Stimulated activated CD4-positive, alpha-beta T cell treated with anti-CD3 and anti-CD28 coated beads, Interleukin-4, amount 100 ng/mL, for 48 hours (primary cell): ENCODE results near the gene RPL22.
"Not testable (repeated sequence)": the region's sequence is repeated elsewhere in the genome, so short reads cannot be mapped to it uniquely, and the experiment has no call there.

ENCODE experiments used
- DNase-seq, 2 donors: peaks; one replicate each; pipeline ENCODE4 v3.0.0-alpha.2; 2020; ENCODE audit warnings: low read depth in 2 of 2

RPL22 gene

DNA sequence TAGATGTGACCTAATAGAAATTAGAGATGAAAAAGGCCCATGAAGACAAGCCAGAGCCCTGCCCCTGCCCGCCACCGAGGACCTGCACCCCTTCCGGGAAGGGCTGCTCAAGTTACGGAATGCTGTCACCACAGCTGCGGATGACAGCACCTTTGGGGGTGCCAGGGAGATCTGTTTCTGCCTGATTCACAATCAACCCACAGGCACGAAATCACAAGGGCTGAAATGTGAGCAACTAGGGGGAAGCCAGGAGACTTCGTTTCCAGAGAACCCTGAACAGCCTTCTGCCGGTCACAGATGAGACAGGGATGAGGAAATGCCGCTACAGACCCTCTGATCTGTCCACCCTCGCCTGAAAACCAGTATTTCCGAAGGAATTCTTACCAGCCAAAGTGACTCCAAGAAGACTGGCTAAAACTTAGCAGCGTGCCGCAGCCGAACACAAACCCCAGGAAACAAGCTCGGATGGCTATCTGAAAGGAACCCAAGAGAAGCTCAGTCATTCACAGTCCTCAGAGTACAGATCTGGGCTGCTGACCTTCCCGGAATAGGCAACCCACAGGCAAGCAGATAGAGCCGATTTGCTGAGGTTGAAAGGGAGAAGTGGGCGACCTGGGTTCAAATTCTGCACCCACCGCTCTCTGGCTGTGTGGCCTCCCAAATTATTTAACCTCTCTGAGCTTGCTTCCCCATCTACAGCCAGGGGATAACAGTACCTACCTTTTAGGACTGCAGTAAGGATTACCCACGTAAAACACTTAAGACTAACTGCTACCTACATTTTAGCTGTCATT lies 35.3 kb upstream of the RPL22 start:
- DNase-seq: no peak

DNA sequence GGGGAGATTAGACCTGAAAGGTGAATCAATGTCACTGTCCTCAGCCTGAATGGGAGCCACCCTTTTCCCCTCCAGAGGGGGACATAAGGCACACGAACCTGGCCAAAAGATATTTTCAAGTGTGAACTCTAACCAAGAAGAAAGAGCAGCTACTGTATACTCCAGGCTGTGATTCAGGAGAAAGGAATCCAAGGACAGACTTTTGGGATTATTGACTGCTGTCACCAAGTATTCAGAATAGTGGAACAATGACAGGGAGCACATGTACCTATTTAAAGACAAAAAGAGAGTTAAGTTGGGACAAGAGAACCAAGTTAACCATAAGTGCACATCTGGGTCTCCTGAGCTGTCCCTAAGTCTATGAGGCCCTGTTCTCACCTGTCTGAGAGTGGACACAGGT lies 34.0 kb upstream of the RPL22 start:
- no peak for DNase-seq

DNA sequence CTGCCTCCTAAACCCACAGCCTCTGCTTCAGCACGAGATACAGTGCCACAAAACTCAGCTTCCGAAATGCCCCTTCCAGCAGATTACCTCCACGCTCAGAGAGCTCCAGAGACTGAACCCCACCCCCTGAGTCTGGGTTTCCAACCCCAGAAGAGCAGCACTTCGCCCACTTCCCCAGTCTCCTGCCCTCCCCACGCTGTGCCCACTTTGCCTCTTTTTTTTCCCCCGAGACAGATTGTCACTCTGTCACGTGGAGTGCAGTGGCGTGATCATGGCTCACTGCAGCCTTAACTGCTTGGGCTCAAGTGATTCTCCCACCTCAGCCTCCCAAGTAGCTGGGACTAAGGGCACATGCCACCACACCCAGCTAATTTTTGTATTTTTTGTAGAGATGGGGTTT lies 26.3 kb upstream of the RPL22 start:
- DNase-seq: no peak

DNA sequence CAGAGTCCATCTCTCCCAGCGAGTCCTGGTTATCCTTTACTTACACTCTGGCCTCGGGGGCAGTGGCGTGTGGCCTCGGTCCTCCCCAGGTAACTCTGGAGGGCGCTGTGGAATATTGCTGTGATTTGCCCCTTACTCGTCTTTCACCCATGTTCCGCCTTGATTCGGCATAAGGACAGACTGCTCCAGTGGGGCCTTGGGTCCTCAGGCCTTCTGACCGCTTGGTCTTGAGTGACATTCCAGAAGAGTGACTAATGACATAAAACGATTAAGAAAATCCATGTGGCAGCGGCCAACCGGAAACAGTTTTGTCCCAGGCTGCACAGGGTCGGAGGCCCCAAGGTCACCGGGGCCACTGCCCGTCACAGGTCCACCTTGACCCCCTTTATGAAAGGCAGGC lies 25.3 kb upstream of the RPL22 start:
- no peak for DNase-seq

DNA sequence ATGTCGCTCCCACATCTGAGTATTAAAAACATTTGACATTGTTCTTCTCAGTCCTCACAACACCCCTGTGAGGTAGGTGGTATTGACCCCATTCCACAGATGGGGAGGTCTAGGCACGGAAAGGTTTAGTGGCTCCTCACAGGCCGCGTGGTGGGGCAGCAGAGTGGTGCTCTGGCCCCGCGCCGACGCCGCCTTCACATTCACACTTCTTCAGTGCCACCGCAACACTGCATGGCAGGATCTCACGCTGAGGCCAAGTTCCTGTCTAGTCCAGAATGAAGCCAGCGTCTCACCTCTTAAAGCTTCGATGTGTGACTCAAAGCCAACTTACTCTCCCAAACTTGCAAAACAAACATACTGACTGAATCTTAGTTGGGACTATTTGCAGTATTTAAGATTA lies 24.2 kb upstream of the RPL22 start:
- DNase-seq: no peak

DNA sequence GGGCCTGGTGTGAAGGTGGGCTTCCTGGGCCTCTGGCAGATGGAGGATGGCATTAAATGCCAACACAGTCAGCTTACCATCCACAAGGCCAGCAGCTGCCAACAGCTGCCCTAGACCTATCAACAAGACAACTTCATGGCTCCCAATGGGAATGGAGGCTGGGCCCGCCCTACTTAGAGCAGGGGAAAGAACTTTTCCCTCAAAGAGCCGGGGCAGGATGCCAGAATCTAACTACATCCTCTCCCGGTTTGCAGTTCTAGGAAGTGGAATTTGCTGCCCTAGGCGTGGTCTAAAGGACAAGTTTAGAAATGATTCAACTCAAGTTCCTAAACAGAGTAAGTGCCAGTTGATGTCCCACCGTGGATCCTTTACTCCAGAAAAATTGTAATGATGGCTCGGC lies 23.2 kb upstream of the RPL22 start:
- no peak for DNase-seq

DNA sequence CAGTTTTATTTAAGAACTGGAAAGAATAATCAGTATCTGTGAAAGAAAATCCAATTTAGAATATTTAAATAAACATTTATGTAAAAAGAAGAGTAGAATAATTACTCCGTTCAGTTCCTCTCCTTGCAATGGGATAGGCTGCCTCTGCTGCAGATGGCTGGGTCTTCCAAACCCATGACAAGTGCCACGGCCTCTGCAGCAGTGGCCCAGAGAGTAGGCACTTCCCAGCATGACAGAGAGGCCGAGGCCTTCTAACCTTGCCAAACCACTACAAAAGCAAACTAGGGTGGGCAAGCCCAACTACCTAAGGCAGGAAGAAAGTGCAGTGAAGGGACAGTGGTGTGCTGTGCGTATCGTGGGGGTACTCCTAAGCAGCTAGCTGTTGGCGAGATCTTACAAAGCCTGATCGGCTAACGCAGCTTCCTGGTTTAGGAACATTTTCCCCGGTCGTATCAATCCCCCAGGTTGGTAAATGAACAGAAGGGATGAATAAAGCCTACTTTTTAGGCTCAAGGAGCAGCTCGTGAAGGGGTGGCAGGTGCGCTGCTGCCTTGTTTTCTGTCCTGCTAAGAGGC lies 21.9 kb upstream of the RPL22 start:
- DNase-seq: no peak

DNA sequence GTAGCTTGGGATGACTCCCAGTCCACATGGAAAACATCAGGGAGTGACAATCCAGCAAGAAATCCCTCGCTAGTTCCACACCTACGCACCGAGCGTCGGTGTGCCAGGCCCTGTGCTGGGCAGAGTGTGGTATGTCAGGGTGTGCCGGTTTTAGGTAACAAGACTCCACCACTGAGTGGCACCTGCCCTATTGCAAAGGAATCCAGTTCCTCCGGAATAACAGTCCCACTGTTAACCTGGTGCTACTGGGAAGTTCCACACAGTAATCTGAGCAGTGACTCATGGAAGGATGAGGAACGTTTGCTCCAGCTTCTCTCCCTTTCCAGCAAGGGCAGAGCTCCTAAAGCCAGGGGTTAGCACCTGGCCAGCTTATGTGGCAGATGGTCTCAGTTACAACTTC lies 20.8 kb upstream of the RPL22 start:
- DNase-seq: no peak

DNA sequence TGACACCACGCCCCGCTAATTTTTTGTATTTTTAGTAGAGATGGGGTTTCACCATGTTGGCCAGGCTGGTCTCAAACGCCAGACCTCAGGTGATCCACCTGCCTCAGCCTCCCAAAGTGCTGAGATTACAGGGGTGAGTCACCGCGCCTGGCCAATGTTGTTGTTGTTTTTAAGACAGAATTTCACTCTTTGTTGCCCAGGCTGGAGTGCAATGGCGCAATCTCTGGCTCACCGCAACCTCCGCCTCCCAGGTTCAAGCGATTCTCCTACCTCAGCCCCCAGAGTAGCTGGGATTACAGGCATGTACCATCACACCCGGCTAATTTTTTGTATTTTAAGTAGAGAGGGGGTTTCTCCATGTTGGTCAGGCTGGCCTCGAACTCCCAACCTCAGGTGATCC lies 20.2 kb upstream of the RPL22 start:
- not testable (repeated sequence) for DNase-seq

DNA sequence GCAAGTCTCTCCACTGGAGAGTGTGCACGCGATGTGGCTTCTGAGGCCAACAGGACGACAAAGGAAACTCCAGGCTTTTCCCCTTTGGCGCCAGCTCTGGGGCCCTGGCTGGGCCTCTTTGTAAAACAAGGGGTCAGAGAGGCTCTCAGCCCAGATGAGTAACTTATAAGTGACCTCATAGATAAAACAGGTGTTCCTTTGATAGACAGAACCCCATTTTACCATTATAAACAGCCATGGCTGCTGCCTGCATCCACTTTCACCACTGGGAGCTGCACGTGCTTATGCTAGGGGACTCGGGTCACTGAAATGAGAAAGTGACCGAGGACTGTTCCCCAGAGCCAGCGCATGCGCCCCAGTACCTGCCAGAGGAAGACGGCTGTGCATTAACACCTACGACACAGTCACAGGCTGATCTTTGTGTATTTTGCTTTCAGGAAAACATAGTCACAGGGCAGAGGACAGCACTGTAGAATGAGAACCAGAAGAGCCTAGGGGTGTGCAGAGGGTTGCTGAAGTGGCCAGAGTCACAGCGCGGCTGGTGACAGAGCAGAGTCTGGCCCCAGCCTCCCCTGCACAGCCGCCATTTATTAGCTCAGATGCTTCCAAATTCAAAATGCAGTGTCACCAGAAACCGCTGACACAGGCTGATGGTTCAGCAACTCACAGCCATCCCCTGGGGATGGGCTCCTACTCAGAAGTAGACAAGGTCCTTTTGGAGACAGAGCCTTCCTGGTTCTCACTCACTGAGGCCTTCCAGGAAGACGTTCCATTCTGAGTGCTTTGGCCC lies 19.2 kb upstream of the RPL22 start:
- DNase-seq: no peak

DNA sequence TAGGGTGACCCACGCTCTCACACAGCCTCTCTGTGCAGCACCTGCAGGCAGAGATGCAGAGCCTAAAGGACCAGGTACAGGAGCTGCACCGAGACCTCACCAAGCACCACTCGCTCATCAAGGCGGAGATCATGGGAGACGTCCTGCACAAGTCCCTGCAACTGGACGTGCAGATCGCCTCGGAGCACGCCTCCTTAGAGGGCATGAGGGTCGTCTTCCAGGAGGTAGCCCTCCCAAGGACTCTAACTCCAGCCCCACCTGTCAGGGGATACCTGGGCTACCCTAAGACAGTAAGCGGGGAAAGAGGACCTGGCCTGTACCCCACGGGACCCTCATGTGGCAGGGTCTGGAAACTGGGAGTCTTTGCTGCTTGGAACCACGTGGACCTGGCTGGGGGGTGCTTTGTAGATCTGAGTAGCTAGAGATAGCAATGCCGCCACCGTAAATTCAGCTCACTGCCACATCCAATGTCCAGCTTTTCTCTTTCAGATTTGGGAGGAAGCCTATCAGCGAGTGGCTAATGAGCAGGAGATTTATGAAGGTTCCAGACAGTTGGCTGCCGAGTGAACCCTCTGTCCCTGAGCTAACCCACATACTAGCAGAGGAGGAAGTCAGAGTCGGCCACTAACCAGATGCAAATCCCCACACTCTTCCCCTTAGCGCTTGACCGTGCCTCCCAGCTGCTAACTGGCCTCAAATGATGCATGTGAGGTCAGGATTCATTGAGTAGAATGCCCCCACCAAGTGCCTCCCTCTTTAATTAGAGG lies 13.0 kb upstream of the RPL22 start:
- no peak for DNase-seq

DNA sequence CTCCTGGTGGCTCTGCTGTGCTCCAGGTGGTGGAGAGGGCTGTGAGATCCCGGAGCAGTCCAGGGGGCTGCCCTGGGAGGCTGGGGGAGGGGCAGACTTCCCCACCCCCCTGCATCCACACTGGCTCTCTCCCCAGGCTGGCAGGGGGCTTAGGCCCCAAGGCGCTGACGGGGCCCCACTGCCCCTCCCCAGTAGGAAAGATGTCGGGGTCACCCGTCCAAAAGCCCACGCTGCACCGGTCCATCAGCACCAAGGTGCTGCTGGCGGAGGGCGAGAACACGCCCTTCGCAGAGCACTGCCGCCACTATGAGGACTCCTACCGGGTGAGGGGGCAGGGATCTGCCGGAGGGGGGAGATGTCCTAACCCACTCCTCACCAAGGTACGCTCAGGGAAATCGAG lies 12.3 kb upstream of the RPL22 start:
- no peak for DNase-seq

DNA sequence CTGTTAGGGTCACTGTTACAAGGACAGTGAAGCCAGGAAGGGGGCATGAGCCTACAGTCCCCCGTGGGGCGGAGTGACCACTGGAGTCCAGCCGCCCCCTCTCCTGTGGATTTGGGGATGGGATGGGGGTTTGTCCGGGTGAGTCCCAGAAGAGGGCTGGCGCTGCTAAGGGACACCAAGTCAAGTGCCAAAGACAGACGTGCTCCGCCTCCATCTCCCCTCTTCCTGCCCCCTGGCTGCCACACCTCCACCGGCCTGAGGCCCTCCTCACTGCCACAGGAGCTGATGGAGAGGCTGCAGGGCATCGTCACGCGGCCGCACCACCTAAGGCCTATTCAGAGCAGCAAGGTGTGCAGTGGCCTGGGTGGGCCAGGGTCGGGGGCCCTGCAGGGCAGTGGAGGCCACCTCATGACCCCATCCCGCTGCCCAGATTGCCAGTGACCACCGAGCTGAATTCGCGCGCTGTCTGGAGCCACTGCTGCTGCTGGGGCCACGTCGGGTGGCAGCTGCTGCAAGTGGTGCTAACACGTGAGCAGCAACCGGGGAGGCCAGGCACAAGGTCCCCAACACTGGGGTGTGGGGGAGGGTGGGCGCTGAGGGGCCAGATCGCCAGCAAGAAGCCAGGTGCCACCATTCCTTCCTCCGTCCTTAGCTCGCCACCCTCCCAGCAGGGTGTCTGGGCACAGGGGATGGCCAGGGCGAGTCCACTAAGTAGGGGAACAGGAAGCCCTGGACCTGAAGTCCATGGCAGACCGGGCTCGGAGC lies 11.4 kb upstream of the RPL22 start:
- DNase-seq: no peak

DNA sequence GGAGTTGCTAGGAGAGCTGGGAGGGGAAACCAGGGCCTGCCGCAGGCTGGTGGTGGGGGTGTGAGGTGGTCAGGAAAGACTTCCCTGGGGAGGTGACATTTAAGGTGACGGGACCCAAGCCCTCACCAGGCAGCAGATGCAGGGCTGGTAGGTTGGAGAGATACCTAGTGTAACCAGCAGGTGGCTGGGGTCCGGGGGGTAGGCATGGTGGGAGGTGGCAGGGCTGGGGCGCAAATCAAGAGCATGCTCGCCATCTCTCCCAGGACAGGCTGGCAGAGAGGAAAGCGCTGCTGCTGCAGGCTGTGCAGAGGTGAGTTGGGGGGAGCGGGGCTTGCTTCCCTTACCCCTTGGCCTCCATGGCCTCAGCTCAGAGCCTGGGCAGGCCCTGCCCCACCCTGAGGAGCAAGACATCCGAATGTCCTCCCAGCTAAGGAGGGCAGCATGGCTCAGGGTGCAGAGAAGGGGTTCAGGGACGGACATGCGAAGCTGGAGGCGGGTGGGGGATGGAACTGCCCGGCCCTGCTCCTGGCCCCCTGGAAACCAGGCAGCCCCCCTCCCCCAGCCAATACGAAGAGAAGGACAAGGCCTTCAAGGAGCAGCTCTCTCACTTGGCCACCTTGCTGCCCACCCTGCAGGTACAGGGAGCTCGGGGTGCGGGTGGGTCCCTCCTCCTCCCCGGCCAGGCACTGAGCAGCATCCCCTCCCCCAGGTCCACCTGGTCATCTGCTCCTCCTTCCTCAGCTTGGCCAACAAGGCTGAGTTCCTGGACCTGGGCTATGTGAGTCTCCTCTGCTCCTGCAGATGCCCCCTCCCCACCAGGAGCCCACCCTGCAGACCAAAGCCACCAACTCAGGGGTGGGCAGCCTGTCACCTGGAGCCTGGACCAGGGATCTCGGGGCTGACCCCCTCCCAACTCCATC lies 10.5 kb upstream of the RPL22 start:
- no peak for DNase-seq

DNA sequence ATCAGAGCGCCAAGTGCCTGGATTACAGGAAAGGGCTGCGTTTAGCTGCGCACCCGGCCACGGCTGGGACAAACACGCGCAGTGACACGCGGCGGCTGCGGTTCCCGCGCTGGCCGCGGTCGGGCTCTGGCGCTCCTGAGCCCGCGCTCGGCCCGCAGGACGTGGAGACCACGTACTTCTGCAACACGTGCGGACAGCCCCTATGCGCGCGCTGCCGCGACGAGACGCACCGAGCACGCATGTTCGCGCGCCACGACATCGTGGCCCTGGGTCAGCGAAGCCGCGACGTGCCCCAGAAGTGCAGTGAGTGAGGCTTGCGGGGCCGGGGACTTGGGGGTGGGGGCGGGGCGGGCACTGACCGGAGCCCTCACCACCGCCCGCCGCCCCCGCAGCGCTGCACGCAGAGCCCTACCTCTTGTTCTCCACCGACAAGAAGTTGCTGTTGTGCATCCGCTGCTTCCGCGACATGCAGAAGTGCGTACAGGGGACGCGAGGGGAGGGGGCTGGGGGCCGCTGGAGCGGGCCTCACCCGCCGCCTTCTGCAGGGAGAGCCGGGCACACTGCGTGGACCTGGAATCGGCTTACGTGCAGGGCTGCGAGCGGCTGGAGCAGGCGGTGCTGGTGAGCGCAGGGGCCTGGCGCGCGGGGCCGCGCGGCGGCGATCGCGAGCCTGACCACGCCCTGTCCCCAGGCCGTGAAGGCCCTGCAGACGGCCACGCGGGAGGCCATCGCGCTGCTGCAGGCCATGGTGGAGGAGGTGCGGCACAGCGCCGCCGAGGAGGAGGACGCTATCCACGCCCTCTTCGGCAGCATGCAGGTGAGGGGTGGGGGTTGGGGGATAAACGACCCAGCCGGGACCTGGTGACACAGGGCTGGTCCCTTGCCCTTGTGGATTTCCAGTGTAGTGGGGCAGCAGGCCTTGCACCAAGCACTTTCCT lies 9.6 kb upstream of the RPL22 start:
- no peak for DNase-seq

DNA sequence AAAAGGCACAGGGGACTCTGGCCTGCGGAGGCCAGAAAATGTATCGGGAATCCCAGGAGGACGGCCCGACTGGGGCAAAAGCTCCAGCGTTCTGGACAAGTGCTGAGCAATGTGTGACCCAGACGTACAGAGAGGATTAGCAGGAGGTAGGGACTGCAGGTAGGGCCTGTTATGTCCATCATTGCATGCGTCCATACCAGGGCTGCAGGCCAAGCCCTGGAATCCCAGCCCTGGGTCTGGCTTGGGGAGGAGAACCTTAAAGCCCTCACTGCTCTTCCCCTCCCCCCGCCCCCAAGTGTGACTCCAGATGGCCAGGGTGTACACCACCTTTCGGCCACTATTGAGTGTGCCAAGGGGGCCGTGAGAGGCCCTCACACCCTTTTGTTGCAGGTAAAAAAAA lies 8.5 kb upstream of the RPL22 start:
- DNase-seq: no peak

DNA sequence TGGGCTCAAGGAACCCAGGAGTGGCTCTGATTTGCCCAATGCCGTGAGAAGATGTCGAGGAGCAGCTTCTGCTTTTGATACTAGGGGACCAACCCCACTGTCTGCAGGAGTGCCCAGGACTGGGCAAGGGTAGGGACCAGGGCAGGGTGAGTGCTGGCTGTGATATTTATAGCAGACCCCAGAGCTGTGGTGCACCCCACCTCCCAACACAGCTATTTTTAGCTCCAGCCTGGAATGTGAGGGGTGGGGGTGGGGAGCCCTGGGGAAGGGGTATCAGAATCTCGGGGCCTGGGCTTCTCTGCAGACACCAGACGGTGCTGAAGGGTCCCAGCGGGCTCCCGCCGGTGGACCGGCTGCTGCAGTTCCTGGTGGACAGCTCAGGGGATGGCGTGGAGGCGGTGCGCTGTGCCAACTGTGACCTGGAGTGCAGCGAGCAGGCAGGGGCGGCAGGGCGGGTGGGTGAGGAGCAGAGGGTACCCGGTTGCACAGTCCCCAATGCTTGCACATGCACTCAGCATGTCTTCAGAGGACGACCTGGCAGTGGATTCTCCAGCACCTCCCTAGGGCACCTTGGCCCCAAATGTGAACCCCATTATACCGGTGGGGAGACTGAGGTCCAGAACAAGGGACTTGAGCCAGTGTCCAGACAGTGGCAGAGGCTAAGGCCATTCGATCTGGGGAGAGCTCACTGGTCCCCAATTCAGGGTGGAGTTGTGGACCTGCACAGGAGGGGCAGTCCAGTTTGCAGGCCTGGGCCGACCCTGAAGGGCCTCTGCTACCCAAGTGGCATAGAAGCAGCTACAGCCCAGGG lies 7.9 kb upstream of the RPL22 start:
- no peak for DNase-seq

DNA sequence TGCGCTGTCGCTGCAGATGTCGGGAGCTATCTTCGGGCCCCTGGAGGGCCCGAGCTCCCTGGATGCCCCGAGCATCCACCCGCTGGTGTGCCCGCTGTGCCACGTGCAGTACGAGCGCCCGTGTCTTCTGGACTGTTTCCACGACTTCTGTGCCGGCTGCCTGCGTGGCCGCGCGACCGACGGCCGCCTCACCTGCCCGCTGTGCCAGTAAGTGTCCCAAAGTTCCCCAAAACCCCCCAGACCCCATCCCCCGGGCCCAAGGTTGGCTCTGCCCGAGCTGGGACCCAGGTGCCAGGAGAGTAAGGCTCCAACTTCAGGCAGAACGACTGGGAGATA lies 7.1 kb upstream of the RPL22 start:
- no peak for DNase-seq
